IgD-negative memory B cell (primary cell): Measurements from ENCODE around the gene C18orf63. TPM values are rescaled to one million over a fixed set of nuclear protein-coding genes. Genes with fewer than 3 reads are reported as not detected.
"Not testable (repeated sequence)": the region's sequence is repeated elsewhere in the genome, so short reads cannot be mapped to it uniquely, and the experiment has no call there.

Experiments
- H3K27ac Mint-ChIP-seq, 3 donors: one replicate each; pipeline ENCODE4 v1.8.0; 2020 to 2022; ENCODE audit warnings: mild to moderate bottlenecking in 3 of 3, mixed read lengths in 3 of 3, moderate library complexity in 1 of 3
- H3K27me3 Mint-ChIP-seq: one replicate; pipeline ENCODE4 v1.8.0; 2021; ENCODE audit warnings: mixed read lengths
- H3K36me3 Mint-ChIP-seq: one replicate; pipeline ENCODE4 v1.8.0; 2020; ENCODE audit warnings: mild to moderate bottlenecking, mixed read lengths
- H3K4me1 Mint-ChIP-seq, 3 donors: one replicate each; pipeline ENCODE4 v1.8.0; 2020 to 2022; ENCODE audit warnings: mixed read lengths in 3 of 3, mild to moderate bottlenecking in 1 of 3
- H3K4me3 Mint-ChIP-seq, 4 donors: one replicate each; pipeline ENCODE4 v1.8.0; 2020 to 2022; ENCODE audit warnings: mild to moderate bottlenecking in 4 of 4, mixed read lengths in 4 of 4, moderate library complexity in 3 of 4
- H3K9me3 Mint-ChIP-seq, 3 donors: one replicate each; pipeline ENCODE4 v1.8.0; 2020 to 2021; ENCODE audit warnings: mixed read lengths in 3 of 3, mild to moderate bottlenecking in 1 of 3
- polyA plus RNA-seq: library from polyadenylated mRNA; unstranded; fragments of 300-500 nt; fragmentation: Illumina TruSeq; gene quantifications from one replicate; pipeline ENCODE4 v1.2.3, GENCODE V29; 2021

The C18orf63 gene
- polyA plus RNA-seq, 1 donor from 2014 or later, result not detected

DNA sequence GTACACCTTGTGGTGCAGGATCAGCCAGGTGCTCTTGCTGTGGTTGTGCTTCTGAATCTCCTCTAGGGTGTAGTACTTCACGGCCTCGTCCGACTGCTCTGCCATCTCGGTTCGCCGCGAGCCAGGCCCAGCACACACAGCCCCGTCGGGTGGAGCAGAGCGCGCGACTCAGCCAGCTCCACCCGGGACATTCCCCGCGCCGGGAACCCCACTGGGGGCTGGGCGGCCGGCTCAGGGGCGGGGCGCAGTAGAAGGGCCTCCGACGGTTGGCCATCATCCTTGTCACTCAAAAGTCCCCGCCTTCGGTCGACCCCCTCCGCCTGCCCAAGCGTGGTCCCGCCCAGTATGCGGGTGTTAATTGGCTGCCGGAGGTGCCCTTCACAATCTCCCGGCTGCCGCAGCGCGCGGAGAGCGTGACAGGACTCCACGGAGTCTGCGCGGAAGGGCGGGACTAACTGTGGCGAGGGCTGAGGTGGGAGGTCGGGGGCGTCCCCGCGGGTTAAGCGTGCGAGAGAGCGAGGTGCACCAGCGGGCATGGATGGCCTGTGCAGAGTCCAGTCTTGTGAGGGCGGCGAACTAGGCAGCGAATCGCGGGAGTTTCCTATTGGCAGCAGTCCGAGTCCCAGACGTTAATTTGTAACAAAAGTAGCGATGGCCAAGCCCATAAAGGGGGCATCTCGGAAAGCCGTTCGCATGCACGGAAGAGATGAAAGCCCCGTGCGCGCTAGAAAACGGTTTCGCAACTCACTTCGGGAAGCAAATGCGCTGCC lies 23.7 kb upstream of the C18orf63 start, which contains the start of gene CYB5A:
TSS of gene CYB5A (minus strand) at position 193 of the 770 bp plus-strand sequence. CDS start at position 105, 88 bp downstream.
- H3K36me3 Mint-ChIP-seq, result no peaks in the 10 kb centered on the region
- peaks cover 0 to 4% (median 2%) of the 10 kb centered on the region in 3 donors for H3K9me3 Mint-ChIP-seq
- H3K4me3 Mint-ChIP-seq, result peak within 1 kb of the TSS; percentile 71 to 99 (median 97)
- H3K27me3 Mint-ChIP-seq, result no peaks in the 10 kb centered on the region
- peak within 1 kb of the TSS; percentile 23 to 97 (median 94) for H3K27ac Mint-ChIP-seq
- peaks cover 5 to 21% (median 6%) of the 10 kb centered on the region in 3 donors for H3K4me1 Mint-ChIP-seq

DNA sequence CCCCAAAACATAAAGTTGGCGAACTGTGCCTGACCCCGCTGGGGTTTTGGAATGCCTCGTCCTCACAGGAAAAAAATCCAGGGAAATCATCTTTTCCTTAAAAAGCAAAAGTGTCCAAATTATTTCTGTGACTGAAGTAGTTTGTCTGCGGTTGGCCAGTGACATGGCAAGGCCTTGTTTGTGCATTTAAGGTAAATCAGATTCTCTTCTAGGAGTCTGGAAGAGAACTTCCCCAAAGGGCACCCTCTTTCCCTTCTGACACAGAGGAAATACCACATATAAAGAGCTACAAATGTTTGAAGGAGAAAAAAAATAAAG lies 23.1 kb upstream of the C18orf63 start:
- Mint-ChIP-seq H3K36me3 (no peaks in the 10 kb centered on the region), H3K27me3 (no peaks in the 10 kb centered on the region), H3K4me3 (peak overlapping the region in 3 of 4 donors; percentile 96 to 99 (median 98)), H3K27ac (peak overlapping the region in 1 of 3 donors; percentile 23), H3K9me3 (peaks cover 0 to 4% (median 2%) of the 10 kb centered on the region in 3 donors), H3K4me1 (peaks cover 5 to 18% (median 5%) of the 10 kb centered on the region in 3 donors)

DNA sequence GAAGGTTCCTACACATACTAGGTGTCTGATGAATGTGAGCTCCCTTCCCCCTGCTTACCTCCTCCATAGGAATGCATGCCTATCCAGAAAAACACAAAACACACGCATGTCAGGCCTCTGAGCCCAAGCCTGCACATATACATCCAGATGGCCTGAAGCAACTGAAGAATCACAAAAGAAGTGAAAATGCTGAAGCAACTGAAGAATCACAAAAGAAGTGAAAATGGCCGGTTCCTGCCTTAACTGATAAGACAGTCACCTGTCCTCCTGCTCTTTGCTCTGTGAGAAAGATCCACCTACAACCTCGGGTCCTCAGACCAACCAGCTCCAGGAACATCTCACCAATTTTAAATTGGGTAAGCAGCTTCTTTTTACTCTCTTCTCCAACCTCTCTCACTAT lies 22.7 kb upstream of the C18orf63 start:
- H3K36me3 Mint-ChIP-seq, H3K9me3 Mint-ChIP-seq, H3K27me3 Mint-ChIP-seq: not testable (repeated sequence)
- Mint-ChIP-seq H3K27ac (peak overlapping the region in 1 of 3 donors; percentile 23), H3K4me1 (peaks cover 5 to 16% (median 5%) of the 10 kb centered on the region in 3 donors), H3K4me3 (peak overlapping the region in 3 of 4 donors; percentile 96 to 99 (median 98))

DNA sequence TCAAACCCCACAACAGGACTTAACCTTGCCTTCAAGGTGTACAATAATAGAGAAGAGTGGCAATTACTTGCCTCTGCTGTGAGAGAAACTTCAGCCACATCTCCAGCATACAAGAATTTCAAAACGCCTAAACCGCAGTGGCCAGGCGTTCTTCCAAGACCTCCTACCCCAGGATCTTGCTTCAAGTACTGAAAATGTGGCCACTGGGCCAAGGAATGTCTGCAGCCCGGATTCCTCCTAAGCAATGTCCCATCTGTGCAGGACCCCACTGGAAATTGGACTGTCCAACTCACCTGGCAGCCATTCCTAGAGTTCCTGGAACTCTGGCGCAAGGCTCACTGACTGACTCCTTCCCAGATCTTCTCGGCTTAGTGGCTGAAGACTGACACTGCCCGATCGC lies 21.1 kb upstream of the C18orf63 start:
- H3K4me1 Mint-ChIP-seq, result peaks cover 0 to 14% (median 5%) of the 10 kb centered on the region in 3 donors
- H3K27ac Mint-ChIP-seq, result no peak overlapping the region
- peaks cover 2 to 4% (median 4%) of the 10 kb centered on the region in 3 donors for H3K9me3 Mint-ChIP-seq
- peaks cover 3% of the 10 kb centered on the region for H3K36me3 Mint-ChIP-seq
- H3K4me3 Mint-ChIP-seq, result no peak overlapping the region
- H3K27me3 Mint-ChIP-seq, result no peaks in the 10 kb centered on the region

- peaks cover 0 to 4% (median 0%) of the 10 kb centered on the region in 3 donors for H3K9me3 Mint-ChIP-seq
- H3K27me3 Mint-ChIP-seq, result peaks cover 2% of the 10 kb centered on the region
- no peak overlapping the region for H3K4me3 Mint-ChIP-seq
- no peak overlapping the region for H3K27ac Mint-ChIP-seq
- H3K36me3 Mint-ChIP-seq, result peaks cover 3% of the 10 kb centered on the region
- no peaks in the 10 kb centered on the region for H3K4me1 Mint-ChIP-seq
Observed at GRCh38 chr18:74299162-74299561, 16.5 kb upstream of the C18orf63 start.

DNA sequence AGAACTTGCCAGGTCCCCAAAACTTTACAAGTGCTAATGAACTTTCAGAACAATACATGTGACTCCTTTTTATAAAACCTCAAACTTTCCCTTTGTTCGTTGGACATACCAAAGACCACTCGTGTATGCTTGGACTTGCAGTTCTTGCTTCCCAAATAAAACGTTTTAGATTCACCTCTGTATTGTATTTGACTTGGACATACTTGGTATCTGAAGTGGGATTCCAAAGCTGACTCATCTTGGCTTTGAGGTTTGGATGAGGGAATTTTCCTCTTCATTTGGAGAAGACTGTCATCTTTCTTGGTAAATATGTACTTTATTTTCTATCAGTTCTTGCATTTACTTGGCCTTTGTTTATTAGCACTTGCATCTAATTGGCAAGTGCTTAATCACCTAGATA lies 15.9 kb upstream of the C18orf63 start:
- Mint-ChIP-seq H3K4me3 (no peak overlapping the region), H3K27me3 (peaks cover 2% of the 10 kb centered on the region), H3K4me1 (no peaks in the 10 kb centered on the region), H3K27ac (no peak overlapping the region), H3K36me3 (peaks cover 3% of the 10 kb centered on the region), H3K9me3 (peaks cover 0 to 4% (median 0%) of the 10 kb centered on the region in 3 donors)

- H3K27me3 Mint-ChIP-seq, result peaks cover 19% of the 10 kb centered on the region
- no peak overlapping the region for H3K4me3 Mint-ChIP-seq
- H3K27ac Mint-ChIP-seq, result no peak overlapping the region
Observed at GRCh38 chr18:74303306-74303705, 12.3 kb upstream of the C18orf63 start.

DNA sequence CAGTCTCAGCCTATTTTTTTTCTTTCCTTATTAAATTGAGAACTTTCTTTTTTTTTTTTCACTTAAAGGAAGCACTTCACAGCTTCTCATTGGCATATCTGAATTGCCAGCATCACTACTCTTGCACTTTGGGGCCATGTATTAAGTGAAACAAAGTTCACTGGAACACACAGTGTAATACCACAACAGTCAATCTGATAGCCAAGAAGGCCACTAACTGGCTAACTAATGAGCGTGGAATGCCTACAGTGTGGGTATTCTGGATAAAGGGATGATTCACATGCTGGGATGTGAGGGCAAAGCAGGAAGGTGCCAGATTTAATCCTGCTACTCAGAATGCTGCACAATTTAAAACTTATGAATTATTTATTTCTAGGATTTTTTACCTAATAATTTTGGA lies 11.7 kb upstream of the C18orf63 start:
- Mint-ChIP-seq H3K4me1 (no peaks in the 10 kb centered on the region), H3K4me3 (no peak overlapping the region), H3K27me3 (peaks cover 19% of the 10 kb centered on the region), H3K27ac (no peak overlapping the region), H3K36me3 (peaks cover under 1% of the 10 kb centered on the region), H3K9me3 (peaks cover 0 to under 1% (median 0%) of the 10 kb centered on the region in 3 donors)

More at GRCh38 chr18:74303306-74303705, 12.3 kb upstream of the C18orf63 start:
- Mint-ChIP-seq H3K9me3 (peaks cover 0 to 4% (median 0%) of the 10 kb centered on the region in 3 donors), H3K4me1 (no peaks in the 10 kb centered on the region), H3K36me3 (peaks cover 3% of the 10 kb centered on the region)

DNA sequence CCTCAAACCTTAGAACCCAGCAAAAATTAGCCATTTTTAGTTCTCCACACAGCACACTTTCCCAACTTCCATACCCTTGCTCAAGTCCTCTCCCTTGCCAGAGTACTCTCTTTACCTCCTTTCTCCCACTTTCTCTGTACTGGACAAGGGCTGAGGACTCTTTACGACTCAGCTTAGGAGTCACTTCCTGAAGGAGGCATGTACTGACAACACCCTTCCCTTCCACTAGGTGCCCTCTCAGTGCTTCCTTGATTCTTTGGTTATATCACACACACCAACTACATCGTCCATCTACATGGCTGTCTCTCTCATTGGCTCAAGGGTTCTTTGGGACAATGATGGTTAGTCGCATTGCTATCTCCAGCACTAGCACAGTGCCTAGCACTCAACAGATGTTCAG lies 5.2 kb upstream of the C18orf63 start:
- Mint-ChIP-seq H3K27ac (no peak overlapping the region), H3K27me3 (peaks cover 20% of the 10 kb centered on the region), H3K9me3 (no peaks in the 10 kb centered on the region), H3K36me3 (no peaks in the 10 kb centered on the region), H3K4me1 (peaks cover 0 to 3% (median 1%) of the 10 kb centered on the region in 3 donors), H3K4me3 (no peak overlapping the region)

DNA sequence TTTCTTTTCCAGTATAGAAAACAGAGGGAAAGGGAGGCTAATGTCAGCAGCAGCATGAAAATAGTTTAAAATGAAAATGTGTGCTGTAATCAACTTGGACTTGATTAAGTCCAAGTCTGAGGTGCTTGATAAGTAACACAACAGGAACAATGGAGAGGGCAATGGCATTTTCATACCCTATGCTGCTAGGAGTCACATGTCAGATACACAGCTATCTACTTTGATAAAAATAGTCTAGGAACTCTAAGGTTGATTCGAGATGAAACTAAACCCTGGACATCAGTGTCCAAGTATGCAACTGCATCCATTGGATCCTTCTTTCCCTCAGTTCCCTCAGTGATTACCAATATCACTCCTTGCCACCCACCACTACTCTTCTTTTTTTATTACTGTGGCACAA lies 4.6 kb upstream of the C18orf63 start:
- no peak overlapping the region for H3K27ac Mint-ChIP-seq
- H3K4me1 Mint-ChIP-seq, result peaks cover 0 to 3% (median 1%) of the 10 kb centered on the region in 3 donors
- H3K27me3 Mint-ChIP-seq, result peaks cover 17% of the 10 kb centered on the region
- no peak overlapping the region for H3K4me3 Mint-ChIP-seq
- H3K36me3 Mint-ChIP-seq, result no peaks in the 10 kb centered on the region
- H3K9me3 Mint-ChIP-seq, result no peaks in the 10 kb centered on the region

DNA sequence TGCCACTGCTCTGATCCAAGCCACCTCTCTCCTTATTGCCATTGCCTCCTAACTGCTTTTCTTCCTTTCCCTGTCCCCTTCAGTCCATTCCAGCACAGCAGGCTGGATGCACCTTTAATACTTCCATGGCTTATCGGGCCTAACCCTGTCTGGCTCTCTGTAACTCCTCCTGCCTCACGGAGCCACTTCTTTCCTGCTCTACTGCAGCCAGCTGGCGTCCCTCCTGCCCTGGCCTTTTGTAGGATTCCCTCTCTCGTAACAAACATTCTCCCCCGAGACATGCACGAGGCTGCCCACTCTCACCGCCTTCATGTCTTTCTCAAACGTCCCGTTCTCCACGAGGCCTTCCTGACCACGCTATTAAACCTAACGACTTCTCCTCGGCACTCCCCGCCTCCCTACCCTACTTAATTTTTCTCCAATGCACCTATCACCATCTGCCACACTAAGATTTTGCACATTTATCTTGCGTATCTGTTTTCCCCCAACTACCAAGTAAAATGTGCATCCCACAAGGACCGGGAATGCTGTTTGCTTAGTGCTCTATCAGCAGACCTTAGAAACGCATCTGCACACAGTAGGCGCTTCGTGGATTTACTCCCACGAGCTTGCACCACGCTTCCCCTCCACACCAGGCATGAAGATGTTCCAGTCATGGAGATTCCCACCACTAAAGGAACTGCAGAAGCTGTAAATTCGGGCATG lies 728 bp upstream of the C18orf63 start:
- Mint-ChIP-seq H3K9me3 (no peaks in the 10 kb centered on the region), H3K4me3 (no peak overlapping the region), H3K27me3 (peaks cover 3% of the 10 kb centered on the region), H3K4me1 (peaks cover 0 to 3% (median 1%) of the 10 kb centered on the region in 3 donors), H3K36me3 (no peaks in the 10 kb centered on the region), H3K27ac (no peak overlapping the region)

GRCh38 chr18:74316257-74317170 lies 875 bp downstream of the C18orf63 start:
- no peaks in the 10 kb centered on the region for H3K36me3 Mint-ChIP-seq
- H3K9me3 Mint-ChIP-seq, result peaks cover 0 to 3% (median 0%) of the 10 kb centered on the region in 3 donors
- H3K4me3 Mint-ChIP-seq, result no peak overlapping the region
- H3K27ac Mint-ChIP-seq, result no peak overlapping the region
- H3K27me3 Mint-ChIP-seq, result no peaks in the 10 kb centered on the region
- H3K4me1 Mint-ChIP-seq, result peaks cover 0 to 2% (median 0%) of the 10 kb centered on the region in 3 donors

DNA sequence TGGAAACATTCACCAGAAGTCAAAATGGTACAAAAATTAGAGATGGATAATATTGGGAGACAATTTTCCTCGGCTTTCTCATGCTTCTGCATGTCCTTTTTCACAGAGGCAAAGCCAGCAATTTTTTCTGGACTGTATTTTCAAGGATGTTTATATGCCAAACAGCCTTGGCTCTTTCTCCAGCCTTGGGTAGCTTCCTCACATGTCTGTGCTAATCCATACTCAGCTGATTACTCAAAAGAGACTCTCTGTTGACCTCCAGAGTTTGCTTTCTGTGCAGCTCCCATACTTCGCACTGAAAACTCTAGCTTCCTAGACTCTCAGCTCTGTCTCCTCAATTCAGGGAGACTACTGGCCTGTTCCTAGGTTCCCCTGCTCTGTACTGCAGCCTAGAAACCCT lies 10.6 kb downstream of the C18orf63 start:
- Mint-ChIP-seq H3K4me1 (peaks cover 0 to under 1% (median under 1%) of the 10 kb centered on the region in 3 donors), H3K4me3 (no peak overlapping the region), H3K36me3 (no peaks in the 10 kb centered on the region), H3K27ac (peak overlapping the region in 1 of 3 donors; percentile 50), H3K9me3 (no peaks in the 10 kb centered on the region), H3K27me3 (peaks cover 8% of the 10 kb centered on the region)

DNA sequence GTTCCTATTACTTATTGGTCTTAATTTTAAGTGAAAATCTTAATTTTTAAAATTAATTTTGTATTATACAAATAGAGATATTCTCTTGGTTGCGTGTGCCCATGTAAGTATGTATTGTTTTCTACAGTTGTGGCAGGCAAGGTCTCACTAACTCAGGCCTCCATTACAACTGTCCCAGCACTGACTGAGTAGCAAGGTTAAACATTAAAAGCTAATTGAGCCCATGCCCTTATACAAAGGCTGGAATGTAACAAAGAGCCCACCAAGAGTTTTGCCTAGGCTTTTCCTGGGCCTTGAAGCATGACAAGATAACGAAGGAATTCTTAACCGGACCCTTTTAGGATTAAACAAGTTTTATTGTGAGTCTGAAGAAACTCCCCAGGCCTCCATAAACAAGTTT lies 11.2 kb downstream of the C18orf63 start:
- not testable (repeated sequence) for H3K36me3 Mint-ChIP-seq, H3K4me1 Mint-ChIP-seq, H3K27me3 Mint-ChIP-seq, H3K9me3 Mint-ChIP-seq, H3K27ac Mint-ChIP-seq, H3K4me3 Mint-ChIP-seq
